ENCODE measurements around the gene RPSA. TPM values are rescaled to one million over a fixed set of nuclear protein-coding genes. Genes with fewer than 3 reads are reported as not detected.
A peak's percentile ranks its signal among the peaks of the same experiment; 100 is the strongest.

Gene RPSA
- total and polyA plus RNA-seq, 9 of the 15 experiments (the other 6 are each of a cell fraction or from before 2014, with no cell fraction given), result 2,290 to 4,272 (median 2,730) TPM

DNA sequence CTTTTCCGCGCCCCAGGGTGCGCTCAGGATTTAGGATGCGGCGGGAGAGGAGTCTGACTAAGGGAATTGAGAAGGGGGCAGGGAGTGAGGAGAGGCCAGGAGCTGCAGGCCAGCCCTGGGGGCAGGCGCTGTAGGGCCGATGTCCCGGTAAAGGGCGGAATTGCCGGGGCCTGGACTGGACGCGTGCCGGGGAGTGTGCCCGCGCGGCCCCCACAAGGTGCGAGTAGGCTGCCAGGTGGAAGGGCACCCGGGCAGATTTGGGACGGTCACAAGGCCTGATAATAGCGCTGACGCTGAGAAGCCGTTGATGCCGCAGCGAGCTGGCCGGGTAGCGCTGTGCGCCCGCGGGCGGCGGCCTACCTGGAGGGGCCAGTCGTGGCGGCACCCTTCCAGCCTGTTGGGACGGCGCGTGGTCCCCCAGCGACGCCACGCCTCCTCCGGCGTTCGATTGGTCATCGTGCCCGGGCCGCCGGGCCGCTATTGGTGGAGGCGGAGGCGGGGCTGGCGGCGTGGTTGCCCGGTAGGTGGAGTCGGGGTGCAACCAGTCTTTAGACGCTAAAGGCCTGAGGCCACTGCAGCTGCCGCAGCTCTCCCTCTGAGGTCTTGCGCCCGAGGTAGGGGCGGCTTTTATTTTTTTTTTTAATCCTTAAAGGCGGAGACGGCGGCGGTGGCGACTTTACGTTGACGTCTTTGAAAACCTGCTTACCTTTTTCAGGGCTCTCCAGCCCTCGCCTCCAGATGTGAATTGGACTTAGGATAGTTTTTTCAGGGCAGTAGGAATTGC, 22.4 kb upstream of the RPSA start (continued):
- TF ChIP-seq, protein P1, sequence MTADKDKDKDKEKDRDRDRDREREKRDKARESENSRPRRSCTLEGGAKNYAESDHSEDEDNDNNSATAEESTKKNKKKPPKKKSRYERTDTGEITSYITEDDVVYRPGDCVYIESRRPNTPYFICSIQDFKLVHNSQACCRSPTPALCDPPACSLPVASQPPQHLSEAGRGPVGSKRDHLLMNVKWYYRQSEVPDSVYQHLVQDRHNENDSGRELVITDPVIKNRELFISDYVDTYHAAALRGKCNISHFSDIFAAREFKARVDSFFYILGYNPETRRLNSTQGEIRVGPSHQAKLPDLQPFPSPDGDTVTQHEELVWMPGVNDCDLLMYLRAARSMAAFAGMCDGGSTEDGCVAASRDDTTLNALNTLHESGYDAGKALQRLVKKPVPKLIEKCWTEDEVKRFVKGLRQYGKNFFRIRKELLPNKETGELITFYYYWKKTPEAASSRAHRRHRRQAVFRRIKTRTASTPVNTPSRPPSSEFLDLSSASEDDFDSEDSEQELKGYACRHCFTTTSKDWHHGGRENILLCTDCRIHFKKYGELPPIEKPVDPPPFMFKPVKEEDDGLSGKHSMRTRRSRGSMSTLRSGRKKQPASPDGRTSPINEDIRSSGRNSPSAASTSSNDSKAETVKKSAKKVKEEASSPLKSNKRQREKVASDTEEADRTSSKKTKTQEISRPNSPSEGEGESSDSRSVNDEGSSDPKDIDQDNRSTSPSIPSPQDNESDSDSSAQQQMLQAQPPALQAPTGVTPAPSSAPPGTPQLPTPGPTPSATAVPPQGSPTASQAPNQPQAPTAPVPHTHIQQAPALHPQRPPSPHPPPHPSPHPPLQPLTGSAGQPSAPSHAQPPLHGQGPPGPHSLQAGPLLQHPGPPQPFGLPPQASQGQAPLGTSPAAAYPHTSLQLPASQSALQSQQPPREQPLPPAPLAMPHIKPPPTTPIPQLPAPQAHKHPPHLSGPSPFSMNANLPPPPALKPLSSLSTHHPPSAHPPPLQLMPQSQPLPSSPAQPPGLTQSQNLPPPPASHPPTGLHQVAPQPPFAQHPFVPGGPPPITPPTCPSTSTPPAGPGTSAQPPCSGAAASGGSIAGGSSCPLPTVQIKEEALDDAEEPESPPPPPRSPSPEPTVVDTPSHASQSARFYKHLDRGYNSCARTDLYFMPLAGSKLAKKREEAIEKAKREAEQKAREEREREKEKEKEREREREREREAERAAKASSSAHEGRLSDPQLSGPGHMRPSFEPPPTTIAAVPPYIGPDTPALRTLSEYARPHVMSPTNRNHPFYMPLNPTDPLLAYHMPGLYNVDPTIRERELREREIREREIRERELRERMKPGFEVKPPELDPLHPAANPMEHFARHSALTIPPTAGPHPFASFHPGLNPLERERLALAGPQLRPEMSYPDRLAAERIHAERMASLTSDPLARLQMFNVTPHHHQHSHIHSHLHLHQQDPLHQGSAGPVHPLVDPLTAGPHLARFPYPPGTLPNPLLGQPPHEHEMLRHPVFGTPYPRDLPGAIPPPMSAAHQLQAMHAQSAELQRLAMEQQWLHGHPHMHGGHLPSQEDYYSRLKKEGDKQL (CRISPR knock-in tag; IDR thresholded peaks at IDR 0.05; ENCODE audit: borderline replicate concordance), result peak; percentile 4; the same call in 1 of the 2 replicates
- no peak for TF ChIP-seq TAF9B (IDR thresholded peaks at IDR 0.05; ENCODE audit: partially characterized antibody)
- TF ChIP-seq, protein P2, sequence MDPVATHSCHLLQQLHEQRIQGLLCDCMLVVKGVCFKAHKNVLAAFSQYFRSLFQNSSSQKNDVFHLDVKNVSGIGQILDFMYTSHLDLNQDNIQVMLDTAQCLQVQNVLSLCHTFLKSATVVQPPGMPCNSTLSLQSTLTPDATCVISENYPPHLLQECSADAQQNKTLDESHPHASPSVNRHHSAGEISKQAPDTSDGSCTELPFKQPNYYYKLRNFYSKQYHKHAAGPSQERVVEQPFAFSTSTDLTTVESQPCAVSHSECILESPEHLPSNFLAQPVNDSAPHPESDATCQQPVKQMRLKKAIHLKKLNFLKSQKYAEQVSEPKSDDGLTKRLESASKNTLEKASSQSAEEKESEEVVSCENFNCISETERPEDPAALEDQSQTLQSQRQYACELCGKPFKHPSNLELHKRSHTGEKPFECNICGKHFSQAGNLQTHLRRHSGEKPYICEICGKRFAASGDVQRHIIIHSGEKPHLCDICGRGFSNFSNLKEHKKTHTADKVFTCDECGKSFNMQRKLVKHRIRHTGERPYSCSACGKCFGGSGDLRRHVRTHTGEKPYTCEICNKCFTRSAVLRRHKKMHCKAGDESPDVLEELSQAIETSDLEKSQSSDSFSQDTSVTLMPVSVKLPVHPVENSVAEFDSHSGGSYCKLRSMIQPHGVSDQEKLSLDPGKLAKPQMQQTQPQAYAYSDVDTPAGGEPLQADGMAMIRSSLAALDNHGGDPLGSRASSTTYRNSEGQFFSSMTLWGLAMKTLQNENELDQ (CRISPR knock-in tag; IDR thresholded peaks at IDR 0.05; ENCODE audit: borderline replicate concordance), result no peak
- TF ChIP-seq, protein P3, sequence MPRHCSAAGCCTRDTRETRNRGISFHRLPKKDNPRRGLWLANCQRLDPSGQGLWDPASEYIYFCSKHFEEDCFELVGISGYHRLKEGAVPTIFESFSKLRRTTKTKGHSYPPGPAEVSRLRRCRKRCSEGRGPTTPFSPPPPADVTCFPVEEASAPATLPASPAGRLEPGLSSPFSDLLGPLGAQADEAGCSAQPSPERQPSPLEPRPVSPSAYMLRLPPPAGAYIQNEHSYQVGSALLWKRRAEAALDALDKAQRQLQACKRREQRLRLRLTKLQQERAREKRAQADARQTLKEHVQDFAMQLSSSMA (CRISPR knock-in tag; IDR thresholded peaks at IDR 0.05), result no peak
- TF ChIP-seq OTX1 (CRISPR knock-in tag; IDR thresholded peaks at IDR 0.05), result no peak
- TF ChIP-seq CTBP1 (IDR thresholded peaks at IDR 0.05; ENCODE audit: borderline replicate concordance), result peak; percentile 80
- TF ChIP-seq, protein P4, sequence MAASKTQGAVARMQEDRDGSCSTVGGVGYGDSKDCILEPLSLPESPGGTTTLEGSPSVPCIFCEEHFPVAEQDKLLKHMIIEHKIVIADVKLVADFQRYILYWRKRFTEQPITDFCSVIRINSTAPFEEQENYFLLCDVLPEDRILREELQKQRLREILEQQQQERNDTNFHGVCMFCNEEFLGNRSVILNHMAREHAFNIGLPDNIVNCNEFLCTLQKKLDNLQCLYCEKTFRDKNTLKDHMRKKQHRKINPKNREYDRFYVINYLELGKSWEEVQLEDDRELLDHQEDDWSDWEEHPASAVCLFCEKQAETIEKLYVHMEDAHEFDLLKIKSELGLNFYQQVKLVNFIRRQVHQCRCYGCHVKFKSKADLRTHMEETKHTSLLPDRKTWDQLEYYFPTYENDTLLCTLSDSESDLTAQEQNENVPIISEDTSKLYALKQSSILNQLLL (CRISPR knock-in tag; IDR thresholded peaks at IDR 0.05; ENCODE audit: borderline replicate concordance), result no peak
- no peak for TF ChIP-seq ETV1 (tag; conservative IDR thresholded peaks at IDR 0.05; ENCODE audit: low read depth)
- no peak; the same call in 1 of the 2 replicates for TF ChIP-seq GABPB2 (CRISPR knock-in tag; conservative IDR thresholded peaks at IDR 0.05)
- no peak for TF ChIP-seq RAD21 (CRISPR knock-in tag; conservative IDR thresholded peaks at IDR 0.05 in 1 of 2, IDR thresholded peaks at IDR 0.05 in 1 of 2)
- no peak for TF ChIP-seq RFX1 (IDR thresholded peaks at IDR 0.05)
- TF ChIP-seq MEF2A (IDR thresholded peaks at IDR 0.05; ENCODE audit: control insufficient read depth, low read depth, low read length), result no peak
- TF ChIP-seq, protein P5, sequence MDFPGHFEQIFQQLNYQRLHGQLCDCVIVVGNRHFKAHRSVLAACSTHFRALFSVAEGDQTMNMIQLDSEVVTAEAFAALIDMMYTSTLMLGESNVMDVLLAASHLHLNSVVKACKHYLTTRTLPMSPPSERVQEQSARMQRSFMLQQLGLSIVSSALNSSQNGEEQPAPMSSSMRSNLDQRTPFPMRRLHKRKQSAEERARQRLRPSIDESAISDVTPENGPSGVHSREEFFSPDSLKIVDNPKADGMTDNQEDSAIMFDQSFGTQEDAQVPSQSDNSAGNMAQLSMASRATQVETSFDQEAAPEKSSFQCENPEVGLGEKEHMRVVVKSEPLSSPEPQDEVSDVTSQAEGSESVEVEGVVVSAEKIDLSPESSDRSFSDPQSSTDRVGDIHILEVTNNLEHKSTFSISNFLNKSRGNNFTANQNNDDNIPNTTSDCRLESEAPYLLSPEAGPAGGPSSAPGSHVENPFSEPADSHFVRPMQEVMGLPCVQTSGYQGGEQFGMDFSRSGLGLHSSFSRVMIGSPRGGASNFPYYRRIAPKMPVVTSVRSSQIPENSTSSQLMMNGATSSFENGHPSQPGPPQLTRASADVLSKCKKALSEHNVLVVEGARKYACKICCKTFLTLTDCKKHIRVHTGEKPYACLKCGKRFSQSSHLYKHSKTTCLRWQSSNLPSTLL (IDR thresholded peaks at IDR 0.05), result no peak
- TF ChIP-seq NEUROD1 (IDR thresholded peaks at IDR 0.05; ENCODE audit: borderline replicate concordance, low read depth, low read length, partially characterized antibody), result peak; percentile 54
